H1 (cell line): ENCODE results near the gene SV2C. TPM values are rescaled to one million over a fixed set of nuclear protein-coding genes. Genes with fewer than 3 reads are reported as not detected.

Experiments
- GABPA ChIP-seq: IDR thresholded peaks from 2 replicates; pipeline ENCODE4 v1.6.1; 2011; ENCODE audit warnings: mild to moderate bottlenecking, low read length, moderate library complexity, borderline replicate concordance; ENCODE audit not compliant: insufficient read depth
- JUN ChIP-seq: IDR thresholded peaks from 2 replicates; pipeline ENCODE4 v1.6.1; 2011; ENCODE audit warnings: low read depth, mild to moderate bottlenecking, improper control_type of control experiment, low read length
- MAFK ChIP-seq: IDR thresholded peaks from 2 replicates; pipeline ENCODE4 v1.6.1; 2012; ENCODE audit warnings: low read depth, mild to moderate bottlenecking, improper control_type of control experiment, low read length
- PHF8 ChIP-seq: fragments of 200-600 bp; sonication (generic); conservative IDR thresholded peaks from 2 replicates; pipeline ENCODE4 v1.7.1; 2012; ENCODE audit warnings: low read depth, mild to moderate bottlenecking, inconsistent platforms, low read length, moderate library complexity
- SRF ChIP-seq: IDR thresholded peaks from 2 replicates; pipeline ENCODE4 v1.6.1; 2011; ENCODE audit warnings: mild to moderate bottlenecking, low read depth, low read length, moderate library complexity
- ZNF274 ChIP-seq: IDR thresholded peaks from 2 replicates; pipeline ENCODE4 v1.7.0; 2012; ENCODE audit warnings: low read length, borderline replicate concordance; ENCODE audit errors: extremely low read depth
- polyA plus RNA-seq, 7 experiments: library from polyadenylated mRNA; depleted of rRNA in 3 of 7; stranded (reverse) in 5 of 7; unstranded in 2 of 7; fragments of >200 nt in 5 of 7; fragments of 200-250 nt in 2 of 7; gene quantifications; 1 replicate in 5 of 7; 2 replicates in 1 of 7; 4 replicates in 1 of 7; pipeline versions ENCODE4 v1.2.1 to v1.2.3, GENCODE V29; 2011 to 2013; ENCODE audit warnings: missing spikeins in 2 of 7, mixed read lengths in 2 of 7
- total RNA-seq: library from RNA; stranded (reverse); fragmentation: NEBNext Ultra II Directional; extraction: Animal tissue kit (Norgen Biotek cat#: 25700); gene quantifications from 2 replicates; pipeline ENCODE4 v1.2.1, GENCODE V29; 2021

SV2C gene
- total and polyA plus RNA-seq, 2 of the 8 experiments (the other 6 are each of a cell fraction or from before 2014, with no cell fraction given) = 0.08 to 0.24 TPM

DNA sequence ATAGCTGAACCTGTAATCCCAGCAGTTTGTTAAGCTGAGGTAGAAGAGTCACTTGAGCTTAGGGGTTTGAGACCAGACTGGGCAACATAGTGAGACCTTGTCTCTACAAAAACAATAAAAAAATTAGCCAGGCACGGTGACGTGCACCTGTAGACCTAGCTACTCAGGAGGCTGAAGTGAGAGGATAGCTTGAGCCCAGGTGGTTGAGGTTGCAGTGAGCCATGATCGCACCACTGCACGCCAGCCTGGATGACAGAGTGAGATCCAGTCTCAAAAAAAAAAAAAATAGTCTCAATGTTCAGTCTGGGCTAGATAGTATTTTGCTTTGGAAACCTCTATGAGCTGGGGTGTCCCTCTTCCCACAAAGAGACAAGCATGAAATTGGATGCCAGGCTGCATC lies 268.0 kb downstream of the SV2C start (continued):
- TF ChIP-seq GABPA = no peak
- no peak for TF ChIP-seq ZNF274
- no peak for TF ChIP-seq MAFK
- TF ChIP-seq SRF = no peak
- no peak for TF ChIP-seq PHF8
- no peak for TF ChIP-seq JUN
